ENCODE measurements around the gene LCE2B.

LCE2B gene

DNA sequence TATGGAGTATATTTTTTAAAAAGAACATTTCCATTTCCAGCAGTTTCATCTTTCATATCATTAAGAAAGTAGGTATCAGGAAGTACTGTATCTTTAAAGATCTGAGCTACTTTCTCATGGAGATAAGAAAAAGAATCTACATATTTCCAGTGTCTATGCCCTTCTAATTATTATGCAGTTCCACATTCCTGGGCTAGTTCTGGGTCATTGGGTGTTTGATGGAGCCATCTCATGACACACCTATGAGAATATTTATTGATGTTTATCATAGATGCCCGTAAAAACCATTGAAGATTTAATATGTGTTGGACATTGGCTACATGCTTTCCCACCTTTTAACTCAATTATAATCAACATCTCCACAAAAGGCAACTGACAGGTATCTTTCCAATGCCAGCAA is 43.1 kb downstream of the LCE2B start:
- no peak for DNase-seq (ENCODE audit: low read depth in 3 of 3, low spot score in 1 of 3)

DNA sequence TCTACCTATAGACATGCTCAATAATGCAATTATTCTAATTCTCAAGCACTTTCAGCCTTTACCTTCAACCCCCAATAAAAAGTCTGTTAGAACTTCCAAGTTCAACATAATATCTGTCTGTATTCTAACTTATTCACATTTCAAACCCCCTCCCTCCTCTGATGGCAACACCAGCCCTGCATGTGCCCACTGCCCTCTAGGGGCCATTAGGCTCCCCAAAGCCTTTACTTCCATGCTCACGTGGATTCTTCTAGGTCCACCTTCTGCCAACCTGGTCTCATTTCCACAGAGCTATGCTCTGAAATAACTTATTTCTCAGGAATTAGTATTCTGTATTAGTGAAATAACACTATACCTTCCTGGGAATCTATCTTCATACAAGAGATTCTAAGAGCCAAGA is 49.7 kb downstream of the LCE2B start:
- no peak for DNase-seq (ENCODE audit: low read depth in 3 of 3, low spot score in 1 of 3)

All from stimulated activated CD4-positive, alpha-beta T cell treated with anti-CD3 and anti-CD28 coated beads, TNF-alpha, amount 100 ng/mL, for 1 hour (primary cell).